ENCODE measurements around the gene SLC39A9.
"Not testable (repeated sequence)": the region's sequence is repeated elsewhere in the genome, so short reads cannot be mapped to it uniquely, and the experiment has no call there.

The SLC39A9 gene

DNA sequence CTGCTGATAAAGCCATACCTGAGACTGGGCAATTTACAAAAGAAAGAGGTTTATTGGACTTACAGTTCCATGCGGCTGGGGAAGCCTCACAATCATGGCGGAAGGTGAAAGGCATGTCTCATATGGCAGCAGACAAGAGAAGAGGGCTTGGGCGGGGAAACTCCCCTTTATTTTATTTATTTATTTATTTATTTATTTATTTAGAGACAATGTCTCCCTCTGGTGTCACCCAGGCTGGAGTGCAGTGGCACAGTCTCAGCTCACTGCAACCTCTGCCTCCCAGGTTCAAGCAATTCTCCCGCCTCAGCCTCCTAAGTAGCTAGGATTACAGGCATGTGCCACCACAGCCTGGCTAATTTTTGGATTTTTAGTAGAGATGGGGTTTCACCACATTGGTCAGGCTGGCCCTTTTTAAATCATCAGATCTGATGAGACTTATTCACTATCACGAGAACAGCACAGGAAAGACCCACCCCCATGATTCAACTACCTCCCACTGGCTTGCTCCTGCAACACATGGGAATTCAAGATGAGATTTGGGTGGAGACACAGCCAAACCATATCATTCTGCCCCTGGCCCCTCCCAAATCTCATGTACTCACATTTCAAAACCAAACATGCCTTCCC, 78.4 kb downstream of the SLC39A9 start:
- DNase-seq (ENCODE audit: low read depth), result not testable (repeated sequence)

- not testable (repeated sequence) for DNase-seq (ENCODE audit: low read depth)
These were observed 79.6 kb downstream of the SLC39A9 start for GRCh38 chr14:69478055-69478454.

- no peak for DNase-seq (ENCODE audit: low read depth)
These were observed 81.2 kb downstream of the SLC39A9 start for GRCh38 chr14:69479696-69480095.

- no peak for DNase-seq (ENCODE audit: low read depth)
These were observed 81.6 kb downstream of the SLC39A9 start for GRCh38 chr14:69480136-69480535.

DNA sequence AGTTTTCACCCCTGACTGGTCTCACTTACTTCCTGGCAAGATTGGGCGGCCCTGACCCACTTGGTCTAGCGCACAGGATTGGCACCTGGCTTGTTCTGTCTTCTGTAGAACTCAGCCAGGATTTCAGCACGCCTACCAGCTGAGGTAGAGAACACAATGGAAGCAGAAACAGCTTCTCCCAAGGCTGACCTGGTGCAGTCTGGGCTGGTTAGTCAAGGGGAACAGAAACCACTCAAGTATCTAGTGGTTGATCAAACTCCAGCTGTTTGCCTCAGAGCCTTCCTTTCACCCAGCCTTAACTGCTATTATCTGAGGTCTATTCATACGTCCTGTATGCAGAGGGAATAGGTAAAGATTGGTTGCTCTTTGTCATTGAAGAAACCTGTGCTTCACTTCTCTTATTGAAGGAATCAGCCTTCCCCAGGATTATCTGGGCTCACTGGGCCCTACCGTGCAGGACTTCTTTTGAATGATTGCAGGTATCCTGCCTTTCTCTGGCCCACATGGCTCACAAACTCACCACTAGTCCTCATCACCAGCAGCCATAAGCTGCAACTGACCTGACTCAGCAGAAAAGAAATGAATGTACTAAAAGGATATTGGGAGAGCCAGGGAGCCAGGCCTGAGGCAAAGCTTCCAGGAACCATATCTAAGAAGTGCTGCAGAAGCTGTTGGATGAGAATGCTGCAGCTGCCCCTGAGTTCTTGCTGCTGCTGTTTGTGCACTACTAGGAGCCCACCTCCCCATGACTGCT, 83.5 kb downstream of the SLC39A9 start:
- no peak for DNase-seq (ENCODE audit: low read depth)

GRCh38 chr14:69483765-69484443, 85.4 kb downstream of the SLC39A9 start:
- DNase-seq (ENCODE audit: low read depth), result no peak

GRCh38 chr14:69484444-69485314, 86.2 kb downstream of the SLC39A9 start, which contains the start of gene PLEKHD1:
Gene PLEKHD1, plus strand, starts transcription at chr14:69484728. Its CDS starts 238 bp downstream, at chr14:69484966.
- no peak for DNase-seq (ENCODE audit: low read depth)

- DNase-seq (ENCODE audit: low read depth), result no peak
These were observed 86.8 kb downstream of the SLC39A9 start for GRCh38 chr14:69485315-69485660.

DNA sequence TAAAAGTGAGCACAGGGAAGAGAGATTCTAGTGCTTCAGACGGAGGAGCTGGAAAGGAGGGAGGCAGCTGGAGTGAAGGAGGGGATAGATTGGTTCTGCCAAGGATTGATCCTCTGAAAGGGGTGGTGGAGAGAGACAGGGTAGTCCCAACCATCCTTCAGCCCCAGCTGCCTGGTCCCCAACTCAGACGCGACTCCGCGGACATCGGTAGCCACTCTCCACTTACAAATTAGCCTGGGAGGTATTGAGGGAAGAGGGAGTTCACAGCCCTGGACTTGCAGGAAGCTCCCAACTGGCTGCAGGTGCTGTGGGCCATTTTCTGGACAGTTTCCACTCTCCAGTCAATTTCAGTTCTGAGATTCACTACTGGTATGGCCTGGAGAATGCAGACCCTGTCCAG, 87.2 kb downstream of the SLC39A9 start:
- DNase-seq (ENCODE audit: low read depth), result no peak

GRCh38 chr14:69487226-69487625, 88.7 kb downstream of the SLC39A9 start:
- no peak for DNase-seq (ENCODE audit: low read depth)

GRCh38 chr14:69487771-69488170, 89.3 kb downstream of the SLC39A9 start:
- no peak for DNase-seq (ENCODE audit: low read depth)

DNA sequence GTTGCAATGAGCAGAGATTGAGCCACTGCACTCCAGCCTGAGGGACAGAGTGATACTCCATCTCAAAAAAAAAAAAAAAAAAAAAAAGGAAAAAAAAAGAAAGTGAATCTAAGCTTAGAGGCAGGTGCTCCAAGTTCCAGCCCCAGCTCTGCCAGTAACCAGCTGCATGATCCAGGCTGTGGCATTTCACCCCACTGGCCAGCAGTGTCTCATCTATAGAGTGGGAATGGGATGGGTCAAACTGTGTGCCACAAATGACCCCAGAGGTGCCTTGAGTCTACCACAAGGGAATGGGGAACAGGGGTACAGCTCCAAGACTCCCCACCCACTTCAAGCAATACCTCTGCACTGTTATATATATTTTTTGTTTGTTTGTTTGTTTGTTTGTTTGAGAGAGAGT, 91.0 kb downstream of the SLC39A9 start:
- no peak for DNase-seq (ENCODE audit: low read depth)

DNA sequence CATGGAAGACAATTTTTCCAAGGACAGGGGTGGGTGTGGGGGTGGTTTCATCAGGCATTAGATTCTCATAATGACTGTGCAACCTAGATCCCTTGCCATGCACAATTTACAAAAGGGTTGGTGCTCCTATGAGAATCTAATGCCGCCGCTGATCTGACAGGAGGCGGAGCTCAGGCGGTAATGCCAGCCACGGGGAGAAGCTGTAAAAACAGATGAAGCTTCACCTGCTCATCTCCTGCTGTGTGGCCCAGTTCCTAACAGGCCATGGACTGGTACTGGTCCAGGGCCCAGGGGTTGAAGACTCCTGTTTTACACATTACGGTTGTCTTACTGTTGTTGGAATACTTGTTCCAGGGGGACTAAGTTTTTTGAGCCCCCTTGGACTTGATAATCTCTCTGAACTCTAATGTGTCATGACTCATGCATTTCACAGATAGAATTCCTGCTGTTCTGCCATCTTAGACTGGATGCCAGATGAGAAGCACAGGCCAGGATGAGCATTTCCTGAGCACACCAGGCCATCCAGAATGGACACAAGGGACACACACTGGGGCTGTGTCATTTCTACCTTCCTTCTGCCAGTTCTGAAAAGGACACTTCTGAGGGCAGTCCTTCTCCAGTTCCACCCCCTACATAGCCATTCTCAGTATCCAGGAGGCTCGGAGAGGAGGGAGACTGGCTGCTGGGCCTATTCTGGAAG, 91.9 kb downstream of the SLC39A9 start:
- DNase-seq (ENCODE audit: low read depth), result no peak

GRCh38 chr14:69491193-69491592, 92.7 kb downstream of the SLC39A9 start:
- no peak for DNase-seq (ENCODE audit: low read depth)

DNA sequence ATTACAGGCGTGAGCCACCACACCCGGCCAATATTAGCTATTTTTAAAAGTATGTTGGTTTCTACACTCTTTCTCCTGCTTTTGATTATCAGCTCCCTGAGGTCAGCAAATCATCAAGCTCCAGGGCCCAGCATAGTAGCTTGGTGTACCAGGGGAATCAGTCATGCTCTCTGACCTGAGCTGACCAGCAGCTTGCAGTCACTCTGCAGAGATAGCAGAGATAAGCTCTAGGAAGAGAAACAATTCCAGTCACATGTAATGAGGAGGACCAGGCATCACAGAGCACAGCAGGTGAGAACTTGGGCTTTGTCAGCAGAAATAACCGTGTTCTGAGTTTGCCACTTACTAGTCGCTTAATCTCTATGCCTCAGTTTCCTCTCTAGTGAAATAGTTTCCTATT, 94.5 kb downstream of the SLC39A9 start:
- no peak for DNase-seq (ENCODE audit: low read depth)

GRCh38 chr14:69493791-69494190, 95.3 kb downstream of the SLC39A9 start:
- DNase-seq (ENCODE audit: low read depth), result no peak

- DNase-seq (ENCODE audit: low read depth), result no peak
These were observed 96.9 kb downstream of the SLC39A9 start for GRCh38 chr14:69495341-69495921.

DNA sequence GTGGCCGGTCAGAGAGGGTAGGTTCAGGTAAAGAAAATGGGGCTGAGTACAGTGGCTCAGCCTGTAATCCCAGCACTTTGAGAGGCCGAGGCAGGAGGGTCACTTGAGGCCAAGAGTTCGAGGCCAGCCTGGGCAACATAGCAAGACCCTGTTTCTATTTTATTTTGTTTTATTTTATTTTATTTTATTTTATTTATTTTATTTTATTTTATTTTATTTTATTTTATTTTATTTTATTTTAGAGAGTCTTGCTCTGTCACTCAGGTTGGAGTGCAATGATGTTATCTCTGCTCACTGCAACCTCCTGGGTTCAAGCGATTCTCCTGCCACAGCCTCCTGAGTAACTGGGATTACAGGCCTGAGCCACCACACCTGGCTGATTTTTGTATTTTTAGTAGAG, 99.4 kb downstream of the SLC39A9 start:
- DNase-seq (ENCODE audit: low read depth), result not testable (repeated sequence)

- DNase-seq (ENCODE audit: low read depth), result not testable (repeated sequence)
These were observed 99.8 kb downstream of the SLC39A9 start for GRCh38 chr14:69498286-69498685.

DNA sequence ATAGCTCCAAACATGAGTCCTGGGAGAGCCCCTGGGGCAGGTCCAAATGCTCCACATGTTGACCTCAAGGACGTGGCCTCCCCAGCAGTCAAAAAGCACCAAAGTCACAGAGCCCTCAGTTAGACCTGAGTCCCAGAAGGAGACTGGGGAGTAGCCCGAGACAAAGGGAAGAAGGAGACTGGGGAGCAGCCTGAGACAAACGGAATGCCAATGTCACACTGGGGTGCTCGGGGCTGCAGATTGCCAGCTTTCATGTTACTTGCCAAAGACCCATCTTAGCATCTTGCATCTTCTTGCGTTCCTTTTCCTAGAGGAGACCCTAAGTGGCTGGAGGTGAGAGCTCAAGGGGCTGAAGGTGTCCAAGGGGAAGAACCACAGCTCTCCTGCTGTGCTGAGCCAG, 100.9 kb downstream of the SLC39A9 start:
- no peak for DNase-seq (ENCODE audit: low read depth)

GRCh38 chr14:69500096-69500495, 101.6 kb downstream of the SLC39A9 start:
- DNase-seq (ENCODE audit: low read depth), result no peak

All from stromal cell of bone marrow (primary cell).